ENCODE data around the gene HCN3. TPM values are rescaled to one million over a fixed set of nuclear protein-coding genes. Genes with fewer than 3 reads are reported as not detected.
"Not testable (repeated sequence)": the region's sequence is repeated elsewhere in the genome, so short reads cannot be mapped to it uniquely, and the experiment has no call there.

The HCN3 gene
- total and polyA plus RNA-seq, 2 of the 8 experiments (the other 6 are each of a cell fraction or from before 2014, with no cell fraction given): 6.4 to 7.3 TPM

GRCh38 chr1:155233502-155233901, 43.8 kb upstream of the HCN3 start:
- H2AFZ ChIP-seq (ENCODE audit: low read length); DNase-seq (ENCODE audit: low read depth in 1 of 2, low spot score in 2 of 2); CTCF ChIA-PET (ENCODE audit: partially characterized antibody); H4K5ac ChIP-seq (ENCODE audit: insufficient read length, low read depth, low read length); H4K91ac ChIP-seq (replicated peaks; ENCODE audit: insufficient read length, low read length); H3K4me1 ChIP-seq (replicated peaks in 1 of 4; ENCODE audit: control insufficient read depth in 3 of 4, insufficient read depth in 4 of 4, low read length in 3 of 4); H3K79me1 ChIP-seq (ENCODE audit: low read depth, low read length); H2BK5ac ChIP-seq (ENCODE audit: low read depth, low read length); H3K27ac ChIP-seq (ENCODE audit: low read depth, low read length); H3K4ac ChIP-seq (replicated peaks; ENCODE audit: insufficient read length, low read depth, low read length); POLR2A ChIA-PET (ENCODE audit: partially characterized antibody); H3K9me3 ChIP-seq (ENCODE audit: insufficient read depth in 2 of 2, low read depth in 1 of 2, low read length in 1 of 2); H2AK5ac ChIP-seq (ENCODE audit: low read depth, low read length); H3K23ac ChIP-seq (ENCODE audit: insufficient read length); H3K14ac ChIP-seq (ENCODE audit: insufficient read length); H3K18ac ChIP-seq (ENCODE audit: extremely low read depth, low read length); FAIRE-seq; H3K9ac ChIP-seq (replicated peaks in 1 of 4; ENCODE audit: extremely low read depth in 1 of 4, low read depth in 3 of 4, low read length in 3 of 4); H3K36me3 ChIP-seq (ENCODE audit: control insufficient read depth in 2 of 4, insufficient read depth in 4 of 4, low read length in 3 of 4); H2BK15ac ChIP-seq (ENCODE audit: low read length); H3K79me2 ChIP-seq (ENCODE audit: control insufficient read depth in 1 of 2, insufficient read depth in 2 of 2, low read length in 2 of 2); H3K4me2 ChIP-seq (ENCODE audit: insufficient read depth in 1 of 2, low read depth in 2 of 2, low read length in 2 of 2); H3K56ac ChIP-seq (replicated peaks; ENCODE audit: insufficient read length, low read depth, low read length); H4K8ac ChIP-seq (ENCODE audit: extremely low read depth, insufficient read depth, low read length); H2BK12ac ChIP-seq (ENCODE audit: low read depth, low read length); H3K23me2 ChIP-seq (ENCODE audit: low read depth, low read length); H2BK120ac ChIP-seq (replicated peaks; ENCODE audit: low read depth, low read length); H2BK20ac ChIP-seq (ENCODE audit: low read length); H4K20me1 ChIP-seq (replicated peaks in 1 of 2; ENCODE audit: control insufficient read depth in 1 of 2, insufficient read depth in 2 of 2, low read length in 2 of 2); H3K27me3 ChIP-seq (replicated peaks in 1 of 4; ENCODE audit: control insufficient read depth in 3 of 4, extremely low read depth in 1 of 4, insufficient read depth in 3 of 4, low read length in 3 of 4); H3K4me3 ChIP-seq (ENCODE audit: extremely low read depth in 1 of 4, insufficient read depth in 2 of 4, low read depth in 3 of 4, low read length in 4 of 4): not testable (repeated sequence)
- 83% methylated on average over 1 of the region's 5 CpGs; no CpG with 5 or more reads in 1 of the 2 experiments for WGBS, 2 experiments (ENCODE audit: extremely low coverage in 1 of 2, insufficient coverage in 1 of 2, insufficient read length in 1 of 2, insufficient replicate concordance in 2 of 2, low coverage in 1 of 2, low lambda C conversion rate in 2 of 2, missing lambda C conversion rate in 1 of 2)

- WGBS, 2 experiments (ENCODE audit: extremely low coverage in 1 of 2, insufficient coverage in 1 of 2, insufficient read length in 1 of 2, insufficient replicate concordance in 2 of 2, low coverage in 1 of 2, low lambda C conversion rate in 2 of 2, missing lambda C conversion rate in 1 of 2): 86% methylated on average over 5 of the region's 9 CpGs; no CpG with 5 or more reads in 1 of the 2 experiments
- H2BK15ac ChIP-seq (ENCODE audit: low read length); H2BK120ac ChIP-seq (replicated peaks; ENCODE audit: low read depth, low read length); H3K23me2 ChIP-seq (ENCODE audit: low read depth, low read length); H2BK20ac ChIP-seq (ENCODE audit: low read length); H3K14ac ChIP-seq (ENCODE audit: insufficient read length); H3K36me3 ChIP-seq (ENCODE audit: control insufficient read depth in 2 of 4, insufficient read depth in 4 of 4, low read length in 3 of 4); H2AFZ ChIP-seq (ENCODE audit: low read length); H2AK5ac ChIP-seq (ENCODE audit: low read depth, low read length); H3K9ac ChIP-seq (replicated peaks in 1 of 4; ENCODE audit: extremely low read depth in 1 of 4, low read depth in 3 of 4, low read length in 3 of 4); H3K23ac ChIP-seq (ENCODE audit: insufficient read length); H3K9me3 ChIP-seq (ENCODE audit: insufficient read depth in 2 of 2, low read depth in 1 of 2, low read length in 1 of 2); H4K20me1 ChIP-seq (replicated peaks in 1 of 2; ENCODE audit: control insufficient read depth in 1 of 2, insufficient read depth in 2 of 2, low read length in 2 of 2); H2BK5ac ChIP-seq (ENCODE audit: low read depth, low read length); H3K27ac ChIP-seq (ENCODE audit: low read depth, low read length); H3K4me3 ChIP-seq (ENCODE audit: extremely low read depth in 1 of 4, insufficient read depth in 2 of 4, low read depth in 3 of 4, low read length in 4 of 4); H3K56ac ChIP-seq (replicated peaks; ENCODE audit: insufficient read length, low read depth, low read length); DNase-seq (ENCODE audit: low read depth in 1 of 2, low spot score in 2 of 2); H4K8ac ChIP-seq (ENCODE audit: extremely low read depth, insufficient read depth, low read length); H3K4ac ChIP-seq (replicated peaks; ENCODE audit: insufficient read length, low read depth, low read length); H3K18ac ChIP-seq (ENCODE audit: extremely low read depth, low read length); POLR2A ChIA-PET (ENCODE audit: partially characterized antibody); H4K91ac ChIP-seq (replicated peaks; ENCODE audit: insufficient read length, low read length); H3K79me1 ChIP-seq (ENCODE audit: low read depth, low read length); CTCF ChIA-PET (ENCODE audit: partially characterized antibody); H4K5ac ChIP-seq (ENCODE audit: insufficient read length, low read depth, low read length); H2BK12ac ChIP-seq (ENCODE audit: low read depth, low read length); H3K4me1 ChIP-seq (replicated peaks in 1 of 4; ENCODE audit: control insufficient read depth in 3 of 4, insufficient read depth in 4 of 4, low read length in 3 of 4); H3K27me3 ChIP-seq (replicated peaks in 1 of 4; ENCODE audit: control insufficient read depth in 3 of 4, extremely low read depth in 1 of 4, insufficient read depth in 3 of 4, low read length in 3 of 4); H3K4me2 ChIP-seq (ENCODE audit: insufficient read depth in 1 of 2, low read depth in 2 of 2, low read length in 2 of 2); H3K79me2 ChIP-seq (ENCODE audit: control insufficient read depth in 1 of 2, insufficient read depth in 2 of 2, low read length in 2 of 2); FAIRE-seq: not testable (repeated sequence)
Measured at GRCh38 chr1:155235375-155235774, 41.9 kb upstream of the HCN3 start.

All from H1 (cell line).